ENCODE results near the gene TMTC2.

DNA sequence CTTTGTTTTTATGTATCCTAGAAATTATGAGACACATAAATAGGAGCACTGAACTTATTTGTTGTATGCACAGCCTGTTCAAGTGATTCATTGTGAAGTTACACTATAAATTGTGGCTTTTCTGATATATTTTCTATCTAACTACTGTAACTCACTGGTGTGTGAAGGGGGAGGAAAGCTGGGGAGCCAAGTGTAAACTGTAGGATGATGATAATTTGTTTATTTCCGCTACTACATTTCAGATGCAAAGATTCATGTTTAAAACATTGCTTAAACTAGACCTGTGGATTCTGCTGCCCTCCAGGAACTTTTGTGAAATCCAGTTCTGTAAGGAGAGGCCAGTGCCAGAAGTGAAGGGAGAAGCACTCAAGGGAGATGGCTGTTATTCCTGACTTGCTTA lies 3.3 kb downstream of the TMTC2 start:
- TF ChIP-seq EZH2 (IDR thresholded peaks at IDR 0.05; ENCODE audit: insufficient read depth, poor library complexity, severe bottlenecking) (no peak), EZH2phosphoT487 (IDR thresholded peaks at IDR 0.05; ENCODE audit: insufficient read depth, low read depth) (no peak)

Data from GM23248 (cell line).